Pancreas (tissue), 10 donors: Measurements from ENCODE around the gene FARSA. TPM values are rescaled to one million over a fixed set of nuclear protein-coding genes. Genes with fewer than 3 reads are reported as not detected.

ENCODE experiments used
- ATAC-seq, 4 donors: fragments of 200-7000 bp; cut with Tn5 transposase; one replicate each; pipeline versions ENCODE4 v1.8.0 to v1.9.1; 2020; ENCODE audit warnings: mild to moderate bottlenecking in 4 of 4, moderate library complexity in 4 of 4
- DNase-seq, 6 donors: peaks; one replicate each; pipeline ENCODE4 v3.0.0-alpha.2; 2020
- FAIRE-seq: peaks from 2 replicates; lab custom pipeline; 2012; peaks lifted over from hg19 to GRCh38; lab: Jason Lieb, UNC
- H3K27ac ChIP-seq, 4 donors: fragments of 200-600 bp; sonication (generic); 1 replicate in 3 of 4; 2 replicates in 1 of 4; pipeline versions ENCODE4 v1.5.0 to v1.8.0; 2020
- H3K27me3 ChIP-seq, 4 donors: fragments of 200-600 bp; one replicate each; pipeline ENCODE4 v1.8.0; 2021
- H3K36me3 ChIP-seq, 3 donors: fragments of 200-600 bp; sonication (generic) in 1 of 3; one replicate each; pipeline versions ENCODE4 v1.5.0 to v1.8.0; 2020 to 2021
- H3K4me1 ChIP-seq, 3 donors: fragments of 200-600 bp; one replicate each; pipeline ENCODE4 v1.8.0; 2021
- H3K4me3 ChIP-seq, 4 donors: fragments of 200-600 bp; sonication (generic) in 2 of 4; one replicate each; pipeline versions ENCODE4 v1.5.0 to v1.8.0; 2020 to 2021
- H3K9me3 ChIP-seq, 4 donors: fragments of 200-600 bp; one replicate each; pipeline ENCODE4 v1.8.0; 2021
- WGBS, 2 donors: extraction: QIAGEN DNeasy Blood & Tissue Kit; methylation state at CpG; one replicate each; pipeline ENCODE4 v1.1.7; 2013; 5-methylcytosine and 5-hydroxymethylcytosine counted together
- intact Hi-C, 3 donors: fragments of 100-400 bp; cut with DNase I; formaldehyde crosslinking; loops; one replicate each; pipeline versions ENCODE4 v1.11.1 to v1.14.2; 2022
- polyA plus RNA-seq, 2 donors: library from polyadenylated mRNA; stranded (reverse); fragments of 200-250 nt; gene quantifications; one replicate each; pipeline ENCODE4 v1.2.3, GENCODE V29; 2013
- total RNA-seq, 6 donors: library from RNA; stranded (reverse); fragmentation: NEBNext Ultra II Directional in 4 of 6; extraction: Animal tissue kit (Norgen Biotek cat#: 25700) in 4 of 6; gene quantifications; one replicate each; pipeline versions ENCODE4 v1.2.1 to v1.2.4, GENCODE V29; 2021 to 2023
- TF ChIP-seq, protein P1 (sequence below), 4 donors: fragments of 200-600 bp; sonication (generic) in 3 of 4; IDR thresholded peaks; one replicate each; pipeline versions ENCODE4 v1.5.0 to v1.8.0; 2021; ENCODE audit warnings: antibody characterized with exemption in 4 of 4
- donor health status: healthy with polysubstance abuse.
- donor health status: DM: no; HTN: no; CAD: no; lungs with moderate emphysema.
- donor health status: DM: no; HTN: no; CAD: no.
- donor health status: control.
- donor health status: control.
- donor health status: Bipolar disorder and iron deficiency.
- donor health status: DM: yes; HTN: yes; CAD: no.
- donor health status: DM: no; HTN: no; CAD: no.
- donor health status: DM: no; HTN: no; CAD: no.
- donor health status: DM: yes; HTN: yes; CAD: no.

Gene FARSA
- total and polyA plus RNA-seq, 8 donors = 19.4 to 46.0 (median 30.2) TPM

DNA sequence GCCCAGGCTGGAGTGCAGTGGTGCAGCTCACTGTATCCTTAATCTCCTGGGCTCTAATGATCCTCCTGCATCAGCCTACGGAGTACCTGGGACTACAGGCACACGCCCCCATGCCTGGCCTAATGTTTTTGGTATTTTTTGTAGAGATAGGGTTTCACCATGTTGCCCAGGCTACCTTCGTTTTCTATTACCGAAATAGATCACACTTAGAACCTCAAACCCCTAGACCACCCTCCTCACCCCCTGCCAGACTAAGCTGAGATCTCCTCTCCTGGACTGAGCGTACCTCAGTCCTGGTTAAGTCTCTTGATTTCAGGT lies 46.9 kb downstream of the FARSA start:
- Histone ChIP-seq H3K27ac (no peak overlapping the region), H3K27me3 (no peaks in the 10 kb centered on the region), H3K36me3 (no peaks in the 10 kb centered on the region), H3K4me3 (no peak overlapping the region), H3K9me3 (no peaks in the 10 kb centered on the region), H3K4me1 (peaks cover 0 to under 1% (median 0%) of the 10 kb centered on the region in 3 donors)
- no peak for ATAC-seq
- DNase-seq = no peak
- no peak for FAIRE-seq
- 72 to 89% methylated on average over 5 of the region's 5 CpGs for WGBS, 2 donors
- TF ChIP-seq, protein P1, sequence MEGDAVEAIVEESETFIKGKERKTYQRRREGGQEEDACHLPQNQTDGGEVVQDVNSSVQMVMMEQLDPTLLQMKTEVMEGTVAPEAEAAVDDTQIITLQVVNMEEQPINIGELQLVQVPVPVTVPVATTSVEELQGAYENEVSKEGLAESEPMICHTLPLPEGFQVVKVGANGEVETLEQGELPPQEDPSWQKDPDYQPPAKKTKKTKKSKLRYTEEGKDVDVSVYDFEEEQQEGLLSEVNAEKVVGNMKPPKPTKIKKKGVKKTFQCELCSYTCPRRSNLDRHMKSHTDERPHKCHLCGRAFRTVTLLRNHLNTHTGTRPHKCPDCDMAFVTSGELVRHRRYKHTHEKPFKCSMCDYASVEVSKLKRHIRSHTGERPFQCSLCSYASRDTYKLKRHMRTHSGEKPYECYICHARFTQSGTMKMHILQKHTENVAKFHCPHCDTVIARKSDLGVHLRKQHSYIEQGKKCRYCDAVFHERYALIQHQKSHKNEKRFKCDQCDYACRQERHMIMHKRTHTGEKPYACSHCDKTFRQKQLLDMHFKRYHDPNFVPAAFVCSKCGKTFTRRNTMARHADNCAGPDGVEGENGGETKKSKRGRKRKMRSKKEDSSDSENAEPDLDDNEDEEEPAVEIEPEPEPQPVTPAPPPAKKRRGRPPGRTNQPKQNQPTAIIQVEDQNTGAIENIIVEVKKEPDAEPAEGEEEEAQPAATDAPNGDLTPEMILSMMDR (IDR thresholded peaks at IDR 0.05) = no peak
- intact Hi-C loops = no loop called here

GRCh38 chr19:12885749-12886650 lies 47.5 kb downstream of the FARSA start:
- DNase-seq (peak in 1 of 6 donors; percentile 76), FAIRE-seq (no peak), ATAC-seq (peak in 2 of 4 donors; percentile 0 to 4)
- Histone ChIP-seq H3K9me3 (no peaks in the 10 kb centered on the region), H3K27me3 (no peaks in the 10 kb centered on the region), H3K4me1 (no peaks in the 10 kb centered on the region), H3K27ac (peak overlapping the region in 3 of 4 donors; percentile 17 to 46 (median 43)), H3K36me3 (no peaks in the 10 kb centered on the region), H3K4me3 (peak overlapping the region; percentile 15 to 51 (median 33))
- 8 to 9% methylated on average over 47 to 53 of the region's 53 CpGs for WGBS, 2 donors
- intact Hi-C loops = no loop called here
- TF ChIP-seq, protein P1 (IDR thresholded peaks at IDR 0.05) = no peak

DNA sequence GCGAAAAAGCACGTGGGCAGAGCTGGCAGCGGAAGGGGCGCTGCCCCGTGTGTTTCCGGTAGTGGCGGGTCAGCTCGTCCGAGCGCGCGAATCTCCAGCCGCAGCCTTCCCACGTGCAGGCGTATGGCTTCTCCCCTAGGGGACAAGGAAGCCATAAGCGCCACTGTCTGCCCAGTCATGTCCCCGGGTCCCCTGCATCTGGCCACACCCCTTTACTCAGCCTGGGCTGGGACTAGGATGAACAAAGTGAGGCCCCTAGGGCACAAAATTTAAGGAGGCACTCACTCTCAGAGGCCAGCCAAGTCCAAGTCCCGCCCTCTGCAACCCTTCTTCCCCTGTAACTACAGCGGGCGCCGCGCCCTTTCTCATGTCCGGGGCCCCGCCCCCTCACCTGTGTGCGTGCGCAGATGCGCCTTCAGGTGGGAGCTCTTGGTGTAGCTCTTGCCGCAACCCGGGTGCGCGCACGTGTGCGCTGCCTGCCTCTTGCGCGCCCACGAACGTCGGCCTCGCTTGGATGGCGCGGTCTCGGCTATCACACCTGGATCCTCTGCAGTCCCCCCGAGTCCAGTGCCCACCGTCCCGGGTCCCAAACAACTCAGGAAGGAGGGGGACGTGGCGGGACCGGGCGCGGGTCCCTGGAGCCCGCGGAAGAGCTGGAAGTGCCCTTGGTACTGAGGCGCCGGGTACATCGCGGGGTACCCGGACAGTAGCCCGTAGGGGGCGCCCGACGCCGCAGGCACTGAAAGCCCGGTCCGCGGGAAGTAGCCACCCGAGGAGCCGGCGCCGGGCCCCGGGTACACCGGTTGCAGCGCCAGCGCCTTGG lies 48.4 kb downstream of the FARSA start:
- ATAC-seq = peak; percentile 53 to 77 (median 74)
- Histone ChIP-seq H3K9me3 (no peaks in the 10 kb centered on the region), H3K4me3 (peak overlapping the region; percentile 15 to 51 (median 33)), H3K36me3 (no peaks in the 10 kb centered on the region), H3K27me3 (no peaks in the 10 kb centered on the region), H3K27ac (peak overlapping the region in 3 of 4 donors; percentile 17 to 46 (median 43)), H3K4me1 (no peaks in the 10 kb centered on the region)
- DNase-seq = peak; percentile 88 to 97 (median 92)
- TF ChIP-seq, protein P1 (IDR thresholded peaks at IDR 0.05) = peak; percentile 9 to 62 (median 49)
- intact Hi-C loops = no loop called here
- FAIRE-seq = no peak
- 2% methylated on average over 69 to 73 of the region's 73 CpGs for WGBS, 2 donors

GRCh38 chr19:12884627-12884925 lies 48.9 kb downstream of the FARSA start:
- peak overlapping the region in 1 of 4 donors; percentile 51 for H3K4me3 ChIP-seq
- H3K36me3 ChIP-seq = no peaks in the 10 kb centered on the region
- WGBS, 2 donors = 67 to 78% methylated on average over 12 of the region's 12 CpGs
- DNase-seq (no peak), FAIRE-seq (no peak), ATAC-seq (no peak)
- intact Hi-C loops = no loop called here
- H3K27me3 ChIP-seq = no peaks in the 10 kb centered on the region
- H3K9me3 ChIP-seq = no peaks in the 10 kb centered on the region
- H3K27ac ChIP-seq = peak overlapping the region in 2 of 4 donors; percentile 43 to 46
- TF ChIP-seq, protein P1 (IDR thresholded peaks at IDR 0.05) = no peak
- no peaks in the 10 kb centered on the region for H3K4me1 ChIP-seq
